Endothelial cell of umbilical vein (primary cell): Measurements from ENCODE around the gene ZNF474. TPM values are rescaled to one million over a fixed set of nuclear protein-coding genes. Genes with fewer than 3 reads are reported as not detected.

Experiments used
- BruUV-seq: library from RNA; stranded (reverse); fragments of 400-500 nt; replicated peaks from 2 replicates; lab custom pipeline; 2021; lab: Mats Ljungman, UMichigan
- CTCF ChIA-PET: fragments of 300-600, 350-600 bp; sonication (Branson Sonifier 250); formaldehyde crosslinking; loops from one replicate; lab custom pipeline; 2021; ENCODE audit warnings: antibody characterized with exemption, inconsistent platforms; lab: Charles Lee
- POLR2A ChIA-PET: fragments of 300-600, 350-600 bp; sonication (Branson Sonifier 250); formaldehyde crosslinking; loops from one replicate; lab custom pipeline; 2021; ENCODE audit warnings: antibody characterized with exemption, inconsistent platforms; lab: Charles Lee
- DNase-seq: peaks from one replicate; pipeline ENCODE4 v3.0.0-alpha.2; 2011; ENCODE audit warnings: low read depth, low spot score
- FAIRE-seq: peaks from 2 replicates; lab custom pipeline; 2011; peaks lifted over from hg19 to GRCh38; lab: Jason Lieb, UNC
- H2AFZ ChIP-seq: 2 replicates; pipeline ENCODE4 v1.6.0; 2012; ENCODE audit warnings: low read depth, low read length, control low read depth, inconsistent platforms
- H3K27ac ChIP-seq: 2 replicates; pipeline ENCODE4 v1.5.1; 2011; ENCODE audit warnings: low read depth, mild to moderate bottlenecking, control low read depth, low read length, moderate library complexity; ENCODE audit not compliant: insufficient read depth
- H3K27me3 ChIP-seq, 2 experiments: 2 replicates each; pipeline versions ENCODE4 v1.6.0 to v1.6.1; 2011; ENCODE audit warnings: low read length in 2 of 2, mixed read lengths in 1 of 2; ENCODE audit not compliant: control insufficient read depth in 2 of 2, insufficient read depth in 2 of 2
- H3K36me3 ChIP-seq, 2 experiments: 2 replicates in 1 of 2; 3 replicates in 1 of 2; pipeline ENCODE4 v1.5.1; 2011; ENCODE audit warnings: low read length in 2 of 2, mild to moderate bottlenecking in 1 of 2, moderate library complexity in 1 of 2; ENCODE audit not compliant: control insufficient read depth in 2 of 2, insufficient read depth in 2 of 2; ENCODE audit errors: extremely low read depth in 1 of 2
- H3K4me1 ChIP-seq: 3 replicates; pipeline ENCODE4 v1.5.1; 2011; ENCODE audit warnings: mild to moderate bottlenecking, low read length; ENCODE audit not compliant: control insufficient read depth, insufficient read depth; ENCODE audit errors: extremely low read depth
- H3K4me2 ChIP-seq: 2 replicates; pipeline ENCODE4 v1.6.1; 2011; ENCODE audit warnings: low read length, control low read depth, mixed read lengths; ENCODE audit not compliant: insufficient read depth
- H3K4me3 ChIP-seq, 3 experiments: fragments of 200-600 bp in 1 of 3; sonication (generic), shearing (Covaris generic) in 1 of 3; replicated peaks in 1 of 3; 2 replicates each; pipeline ENCODE4 v1.5.1; 2011 to 2016; ENCODE audit warnings: control low read depth in 3 of 3, low read length in 3 of 3, mild to moderate bottlenecking in 2 of 3, inconsistent platforms in 1 of 3, low read depth in 1 of 3, moderate library complexity in 1 of 3; ENCODE audit not compliant: insufficient read depth in 1 of 3
- H3K79me2 ChIP-seq: 2 replicates; pipeline ENCODE4 v1.6.0; 2012; ENCODE audit warnings: low read length, inconsistent platforms; ENCODE audit not compliant: control insufficient read depth, insufficient read depth
- H3K9ac ChIP-seq: replicated peaks from 2 replicates; pipeline ENCODE3; 2011; ENCODE audit warnings: low read length, control low read depth; ENCODE audit not compliant: insufficient read depth; ENCODE audit errors: extremely low read depth
- H3K9me1 ChIP-seq: replicated peaks from 3 replicates; pipeline ENCODE4 v1.6.0; 2011; ENCODE audit warnings: mild to moderate bottlenecking, low read length; ENCODE audit not compliant: control insufficient read depth, insufficient read depth; ENCODE audit errors: extremely low read depth
- H3K9me3 ChIP-seq: replicated peaks from 2 replicates; pipeline ENCODE4 v1.5.1; 2012; ENCODE audit warnings: low read length, inconsistent platforms; ENCODE audit not compliant: control insufficient read depth, insufficient read depth
- H4K20me1 ChIP-seq: replicated peaks from 2 replicates; pipeline ENCODE3; 2011; ENCODE audit warnings: mild to moderate bottlenecking, low read length; ENCODE audit not compliant: control insufficient read depth, insufficient read depth; ENCODE audit errors: extremely low read depth
- EZH2 ChIP-seq: IDR thresholded peaks from 2 replicates; pipeline ENCODE4 v1.6.1; 2012; ENCODE audit warnings: borderline replicate concordance, low read depth, mild to moderate bottlenecking, moderate library complexity, low read length, inconsistent platforms; ENCODE audit not compliant: severe bottlenecking
- FOS ChIP-seq: IDR thresholded peaks from 2 replicates; pipeline ENCODE4 v1.6.1; 2011; ENCODE audit warnings: mild to moderate bottlenecking, low read length, moderate library complexity, borderline replicate concordance; ENCODE audit not compliant: insufficient read depth
- GATA2 ChIP-seq: IDR thresholded peaks from 2 replicates; pipeline ENCODE4 v1.7.0; 2011; ENCODE audit warnings: low read depth, mild to moderate bottlenecking, moderate library complexity, mixed read lengths, low read length; ENCODE audit not compliant: insufficient read length, insufficient read depth
- JUN ChIP-seq: IDR thresholded peaks from 2 replicates; pipeline ENCODE4 v1.6.1; 2011; ENCODE audit warnings: borderline replicate concordance, low read depth; ENCODE audit not compliant: insufficient read length, insufficient read depth
- MAX ChIP-seq: IDR thresholded peaks from 2 replicates; pipeline ENCODE4 v1.6.1; 2011; ENCODE audit not compliant: insufficient read depth, insufficient read length
- MYC ChIP-seq: IDR thresholded peaks from one replicate; pipeline ENCODE4 v1.6.1; 2011; ENCODE audit warnings: mild to moderate bottlenecking, low read depth, low read length
- POLR2A ChIP-seq: IDR thresholded peaks from 2 replicates; pipeline ENCODE4 v1.6.1; 2012; ENCODE audit warnings: low read depth, mild to moderate bottlenecking, control low read depth, low read length
- POLR2AphosphoS5 ChIP-seq: IDR thresholded peaks from 2 replicates; pipeline ENCODE4 v1.6.1; 2012; ENCODE audit warnings: low read depth, mild to moderate bottlenecking, control low read depth, low read length, moderate library complexity; ENCODE audit not compliant: insufficient read depth
- dilution Hi-C: fragments of 300-500 bp; cut with MboI; formaldehyde crosslinking; loops from one replicate; pipeline ENCODE4 v1.15.0; 2019; ENCODE audit warnings: low sequenced_read_pairs; ENCODE audit not compliant: extremely low pct_ligation_motif_present
- intact Hi-C: fragments of 100-400 bp; cut with micrococcal nuclease; formaldehyde crosslinking; loops from one replicate; pipeline ENCODE4 v1.10.0; 2022
- polyA plus RNA-seq, 4 experiments: library from polyadenylated mRNA; depleted of rRNA in 3 of 4; stranded (reverse) in 3 of 4; unstranded in 1 of 4; fragments of >200 nt; gene quantifications; 2 replicates each; pipeline versions ENCODE4 v1.2.1 to v1.2.3, GENCODE V29; 2011 to 2012; ENCODE audit warnings: missing spikeins in 1 of 4
- total RNA-seq: library from RNA; stranded (reverse); gene quantifications from 2 replicates; pipeline ENCODE4 v1.2.3, GENCODE V29; 2021
- TF ChIP-seq, protein P1 (sequence below), 2 donors: IDR thresholded peaks; 1 replicate in 1 of 2; 2 replicates in 1 of 2; pipeline ENCODE4 v1.5.1; 2011; ENCODE audit warnings: low read length in 2 of 2, mild to moderate bottlenecking in 2 of 2, moderate library complexity in 2 of 2, control low read depth in 1 of 2, inconsistent platforms in 1 of 2, low read depth in 1 of 2; ENCODE audit not compliant: insufficient read depth in 1 of 2; ENCODE audit errors: extremely low read depth in 1 of 2

ZNF474 gene
- total and polyA plus RNA-seq, 2 donors (not counting 3 experiments of a cell fraction or from before 2014, with no cell fraction given): 0.03 TPM; not detected in 1

DNA sequence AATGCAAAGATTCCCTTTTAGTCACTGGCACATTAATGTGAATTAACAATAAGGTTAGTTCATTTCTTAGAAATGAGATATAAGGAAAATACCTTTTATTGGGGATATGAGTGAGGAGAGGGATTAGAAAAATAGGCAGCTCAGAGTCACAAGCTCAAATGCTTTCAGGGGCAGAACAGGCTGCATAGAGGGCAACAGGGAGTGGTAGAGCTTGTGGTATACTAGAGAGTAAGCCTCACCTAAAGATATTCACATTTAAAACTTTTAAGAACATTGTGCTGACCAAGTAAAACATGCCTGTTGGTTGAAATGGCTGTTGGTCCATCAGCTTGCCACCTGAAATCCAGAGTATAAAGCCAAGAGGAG is 34.7 kb downstream of the ZNF474 start:
- DNase-seq (no peak), FAIRE-seq (no peak)
- Histone ChIP-seq H3K9me3 (no peaks in the 10 kb centered on the region), H3K4me2 (no peak overlapping the region), H3K27me3 (no peaks in the 10 kb centered on the region), H3K36me3 (no peaks in the 10 kb centered on the region), H2AFZ (no peak overlapping the region), H3K4me1 (no peaks in the 10 kb centered on the region), H3K9ac (no peak overlapping the region), H4K20me1 (no peaks in the 10 kb centered on the region), H3K79me2 (no peaks in the 10 kb centered on the region), H3K4me3 (no peak overlapping the region), H3K9me1 (no peaks in the 10 kb centered on the region), H3K27ac (no peak overlapping the region)
- POLR2A ChIA-PET: no interaction called here
- intact Hi-C loops (no loop called here), dilution Hi-C loops (no loop called here)
- BruUV-seq: no TSS peak
- CTCF ChIA-PET: interaction anchor here (1.0 to 1.4 kb wide), 3 partner anchors 14 to 192 kb away, joined by 3 to 4 read pairs (median 3); no protein-coding TSS in a partner anchor
- TF ChIP-seq EZH2 (no peak), POLR2A (no peak), POLR2AphosphoS5 (no peak), JUN (no peak), MAX (no peak), FOS (no peak), GATA2 (no peak), MYC (no peak)
- TF ChIP-seq, protein P1, sequence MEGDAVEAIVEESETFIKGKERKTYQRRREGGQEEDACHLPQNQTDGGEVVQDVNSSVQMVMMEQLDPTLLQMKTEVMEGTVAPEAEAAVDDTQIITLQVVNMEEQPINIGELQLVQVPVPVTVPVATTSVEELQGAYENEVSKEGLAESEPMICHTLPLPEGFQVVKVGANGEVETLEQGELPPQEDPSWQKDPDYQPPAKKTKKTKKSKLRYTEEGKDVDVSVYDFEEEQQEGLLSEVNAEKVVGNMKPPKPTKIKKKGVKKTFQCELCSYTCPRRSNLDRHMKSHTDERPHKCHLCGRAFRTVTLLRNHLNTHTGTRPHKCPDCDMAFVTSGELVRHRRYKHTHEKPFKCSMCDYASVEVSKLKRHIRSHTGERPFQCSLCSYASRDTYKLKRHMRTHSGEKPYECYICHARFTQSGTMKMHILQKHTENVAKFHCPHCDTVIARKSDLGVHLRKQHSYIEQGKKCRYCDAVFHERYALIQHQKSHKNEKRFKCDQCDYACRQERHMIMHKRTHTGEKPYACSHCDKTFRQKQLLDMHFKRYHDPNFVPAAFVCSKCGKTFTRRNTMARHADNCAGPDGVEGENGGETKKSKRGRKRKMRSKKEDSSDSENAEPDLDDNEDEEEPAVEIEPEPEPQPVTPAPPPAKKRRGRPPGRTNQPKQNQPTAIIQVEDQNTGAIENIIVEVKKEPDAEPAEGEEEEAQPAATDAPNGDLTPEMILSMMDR (IDR thresholded peaks at IDR 0.05; ENCODE audit: extremely low read depth in 1 of 2, insufficient read depth in 1 of 2, low read depth in 1 of 2, low read length in 2 of 2): no peak
